GM12878 (cell line): ENCODE measurements around the gene ATP6V0A1. TPM values are rescaled to one million over a fixed set of nuclear protein-coding genes. Genes with fewer than 3 reads are reported as not detected.

Source experiments
- ATAC-seq: fragments of 200-7000 bp; cut with Tn5 transposase; 3 replicates; pipeline ENCODE4 v1.9.1; 2020; ENCODE audit warnings: mild to moderate bottlenecking, moderate library complexity
- BruUV-seq: library from RNA; stranded (reverse); fragments of 400-500 nt; replicated peaks from 2 replicates; lab custom pipeline; 2021; lab: Mats Ljungman, UMichigan
- CTCF ChIA-PET: fragments of 300-600 bp; sonication (Branson Sonifier 250); formaldehyde crosslinking; extraction: SDS; loops from one replicate; lab custom pipeline; 2021; ENCODE audit warnings: inconsistent platforms; lab: Yijun Ruan, JAX
- POLR2A ChIA-PET: fragments of 350-600 bp; formaldehyde crosslinking; extraction: SDS; loops from one replicate; lab custom pipeline; 2021; ENCODE audit warnings: inconsistent platforms; lab: Charles Lee
- RAD21 ChIA-PET: fragments of 300-600 bp; sonication (Branson Sonifier 250); formaldehyde crosslinking; loops from one replicate; lab custom pipeline; 2023; ENCODE audit warnings: antibody characterized with exemption; ENCODE audit not compliant: unreplicated experiment; lab: Charles Lee
- SMC1A ChIA-PET: fragments of 300-600 bp; sonication (Branson Sonifier 250); formaldehyde crosslinking; loops from one replicate; lab custom pipeline; 2023; ENCODE audit not compliant: unreplicated experiment, uncharacterized antibody; lab: Charles Lee
- DNase-seq: peaks from one replicate; pipeline ENCODE4 v3.0.0-alpha.2; 2011; ENCODE audit warnings: low read depth, low spot score
- FAIRE-seq: peaks from 3 replicates; lab custom pipeline; 2011; peaks lifted over from hg19 to GRCh38; lab: Jason Lieb, UNC
- H2AFZ ChIP-seq: 2 replicates; pipeline ENCODE4 v1.6.0; 2011; ENCODE audit warnings: low read depth, low read length, control low read depth; ENCODE audit not compliant: control insufficient read depth
- H3K27ac ChIP-seq: 2 replicates; pipeline ENCODE4 v1.5.1; 2011; ENCODE audit warnings: control low read depth; ENCODE audit not compliant: control insufficient read depth, insufficient read depth
- H3K27me3 ChIP-seq, 2 experiments: replicated peaks in 1 of 2; 2 replicates each; pipeline versions ENCODE4 v1.6.0 to v1.6.1; 2011; ENCODE audit warnings: low read length in 1 of 2; ENCODE audit not compliant: control insufficient read depth in 2 of 2, insufficient read depth in 2 of 2
- H3K36me3 ChIP-seq, 2 experiments: 2 replicates each; pipeline ENCODE4 v1.5.1; 2011; ENCODE audit warnings: low read length in 1 of 2; ENCODE audit not compliant: control insufficient read depth in 2 of 2, insufficient read depth in 2 of 2
- H3K4me1 ChIP-seq: 2 replicates; pipeline ENCODE4 v1.6.1; 2011; ENCODE audit warnings: mild to moderate bottlenecking, low read length, moderate library complexity, mixed read lengths; ENCODE audit not compliant: control insufficient read depth, insufficient read depth
- H3K4me2 ChIP-seq: 2 replicates; pipeline ENCODE4 v1.6.0; 2011; ENCODE audit warnings: control low read depth; ENCODE audit not compliant: control insufficient read depth, insufficient read depth
- H3K4me3 ChIP-seq: fragments of 200-600 bp; sonication (generic); 2 replicates; pipeline ENCODE4 v1.5.1; 2016
- H3K79me2 ChIP-seq: 2 replicates; pipeline ENCODE4 v1.6.0; 2011; ENCODE audit warnings: low read length; ENCODE audit not compliant: control insufficient read depth, insufficient read depth
- H3K9ac ChIP-seq: 2 replicates; pipeline ENCODE4 v1.8.0; 2011; ENCODE audit warnings: low read length, control low read depth, mixed read lengths; ENCODE audit not compliant: control insufficient read depth, insufficient read depth
- H3K9me3 ChIP-seq: replicated peaks from 3 replicates; pipeline ENCODE4 v1.5.1; 2011; ENCODE audit warnings: mild to moderate bottlenecking, low read length; ENCODE audit not compliant: control insufficient read depth, insufficient read depth
- H4K20me1 ChIP-seq: 2 replicates; pipeline ENCODE4 v1.6.0; 2011; ENCODE audit not compliant: control insufficient read depth, insufficient read depth
- ASH2L ChIP-seq: fragments of 300-600, 200-600 bp; sonication (generic); IDR thresholded peaks from 2 replicates; pipeline ENCODE4 v1.6.1; 2017; ENCODE audit warnings: low read depth, mild to moderate bottlenecking, borderline replicate concordance
- IKZF2 ChIP-seq, 2 experiments: fragments of 450-650 bp; IDR thresholded peaks; 2 replicates each; pipeline ENCODE4 v1.6.1; 2017; ENCODE audit warnings: mild to moderate bottlenecking in 2 of 2, moderate library complexity in 2 of 2
- MTA2 ChIP-seq: fragments of 450-650 bp; IDR thresholded peaks from 2 replicates; pipeline ENCODE4 v1.6.1; 2016; ENCODE audit warnings: low read depth, mild to moderate bottlenecking, moderate library complexity
- SPI1 ChIP-seq: IDR thresholded peaks from 2 replicates; pipeline ENCODE4 v1.6.1; 2011; ENCODE audit warnings: low read depth, mild to moderate bottlenecking, low read length, moderate library complexity, borderline replicate concordance; ENCODE audit not compliant: insufficient read depth
- USF2 ChIP-seq: IDR thresholded peaks from 2 replicates; pipeline ENCODE4 v1.6.1; 2011; ENCODE audit warnings: low read depth, low read length, improper control_type of control experiment, borderline replicate concordance
- ZNF687 ChIP-seq: fragments of 450-650 bp; IDR thresholded peaks from 2 replicates; pipeline ENCODE4 v1.6.1; 2017; ENCODE audit warnings: mild to moderate bottlenecking, moderate library complexity
- WGBS: methylation state at CpG from one replicate; pipeline ENCODE4 v1.1.6; 2016; ENCODE audit warnings: low lambda C conversion rate; ENCODE audit not compliant: insufficient replicate concordance, insufficient coverage; ENCODE audit errors: missing lambda C conversion rate; 5-methylcytosine and 5-hydroxymethylcytosine counted together
- in situ Hi-C: fragments of 300-500 bp; cut with MboI; formaldehyde crosslinking; loops from 9 replicates; pipeline ENCODE4 v1.14.3; 2018; ENCODE audit warnings: mixed read lengths
- intact Hi-C: fragments of 100-400 bp; cut with micrococcal nuclease; formaldehyde crosslinking; loops from one replicate; pipeline ENCODE4 v1.14.2; 2022; ENCODE audit not compliant: unreplicated experiment
- polyA plus RNA-seq, 11 experiments: library from polyadenylated mRNA; depleted of rRNA in 4 of 11; unstranded in 6 of 11; stranded (reverse) in 5 of 11; fragments of >200 nt; fragmentation: Nextera tagmentation in 4 of 11; fragmentation: Illumina TruSeq in 1 of 11; extraction: Ambion mirVana in 4 of 11; extraction: Trizol in 1 of 11; gene quantifications; 1 replicate in 1 of 11; 2 replicates in 10 of 11; pipeline versions ENCODE4 v1.2.1 to v1.2.3, GENCODE V29; 2011 to 2016; ENCODE audit warnings: inconsistent platforms in 2 of 11, missing spikeins in 2 of 11, low read depth in 1 of 11
- total RNA-seq, 4 experiments: library from RNA; depleted of rRNA in 3 of 4; stranded (reverse); fragments of >200 nt in 3 of 4; fragmentation: Illumina TruSeq in 1 of 4; extraction: Trizol in 1 of 4; gene quantifications; 2 replicates each; pipeline versions ENCODE4 v1.2.1 to v1.2.3, GENCODE V29; 2013 to 2021

Gene ATP6V0A1
- total and polyA plus RNA-seq, 10 of the 15 experiments (the other 5 are each of a cell fraction or from before 2014, with no cell fraction given): 3.0 to 76.6 (median 30.9) TPM

GRCh38 chr17:42474276-42474675 is 15.6 kb downstream of the ATP6V0A1 start (continued):
- TF ChIP-seq USF2 (no peak), ASH2L (no peak), SPI1 (no peak), ZNF687 (no peak)

GRCh38 chr17:42475121-42475520 is 16.4 kb downstream of the ATP6V0A1 start:
- intact Hi-C loops: no loop called here
- RAD21 ChIA-PET: interaction anchor here (0.6 to 1.6 kb wide), 6 partner anchors 9 to 47 kb away, joined by 3 to 8 read pairs (median 4); no protein-coding TSS in a partner anchor

More at GRCh38 chr17:42475121-42475520, 16.4 kb downstream of the ATP6V0A1 start:
- ChIA-PET SMC1A (interaction anchor here (0.7 to 2.4 kb wide), 10 partner anchors 9 to 55 kb away, joined by 3 to 9 read pairs (median 4); no protein-coding TSS in a partner anchor), POLR2A (interaction anchor here (0.5 to 1.6 kb wide), 9 partner anchors 9 to 72 kb away, joined by 3 to 7 read pairs (median 4); no protein-coding TSS in a partner anchor), CTCF (interaction anchor here (0.6 to 1.6 kb wide), 8 partner anchors 9 to 204 kb away, joined by 3 to 8 read pairs (median 4); no protein-coding TSS in a partner anchor)
- no peaks in the 10 kb centered on the region for H3K27me3 ChIP-seq
- H3K4me1 ChIP-seq: peaks cover 11% of the 10 kb centered on the region; the same call in 1 of the 2 replicates
- ATAC-seq (peak; percentile 43), DNase-seq (no peak), FAIRE-seq (no peak)
- H3K27ac ChIP-seq: no peak overlapping the region; the same call in 1 of the 2 replicates
- no TSS peak for BruUV-seq
- no peak for TF ChIP-seq IKZF2 (IDR thresholded peaks at IDR 0.05)
- TF ChIP-seq MTA2: peak; percentile 16; the same call in 1 of the 2 replicates
- in situ Hi-C loops: no loop called here
- peaks cover 2 to 24% of the 10 kb centered on the region in 2 experiments for H3K36me3 ChIP-seq
- no peaks in the 10 kb centered on the region for H3K79me2 ChIP-seq
- H3K9ac ChIP-seq: no peak overlapping the region
- no peaks in the 10 kb centered on the region for H4K20me1 ChIP-seq
- no peak overlapping the region for H3K4me3 ChIP-seq
- H2AFZ ChIP-seq: no peak overlapping the region
- no peaks in the 10 kb centered on the region; the same call in 2 of the 3 replicates for H3K9me3 ChIP-seq
- no peak overlapping the region for H3K4me2 ChIP-seq
- WGBS: 35% methylated on average over 3 of the region's 3 CpGs
